ENCODE measurements around the gene PKNOX2.

PKNOX2 gene

DNA sequence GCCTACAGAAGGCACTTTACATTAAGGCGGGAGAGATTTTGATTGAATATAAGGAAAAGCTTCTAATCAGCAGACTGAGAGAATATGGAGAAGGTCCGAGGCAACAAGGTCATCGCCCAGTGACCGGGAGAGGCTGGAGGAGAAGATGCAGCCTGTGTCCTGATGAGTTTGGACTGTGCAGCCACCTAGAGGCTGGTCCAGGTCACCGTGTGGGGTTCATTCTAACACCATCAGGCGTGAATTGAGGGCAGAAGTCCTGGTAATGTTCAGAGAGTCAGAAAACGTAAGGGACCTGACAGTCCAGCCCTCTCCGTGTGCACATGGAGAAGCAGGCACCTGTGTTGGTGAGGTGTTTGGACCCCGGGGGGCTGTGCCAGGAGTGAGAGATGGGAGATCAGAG lies 228.8 kb downstream of the PKNOX2 start:
- no peak for DNase-seq

DNA sequence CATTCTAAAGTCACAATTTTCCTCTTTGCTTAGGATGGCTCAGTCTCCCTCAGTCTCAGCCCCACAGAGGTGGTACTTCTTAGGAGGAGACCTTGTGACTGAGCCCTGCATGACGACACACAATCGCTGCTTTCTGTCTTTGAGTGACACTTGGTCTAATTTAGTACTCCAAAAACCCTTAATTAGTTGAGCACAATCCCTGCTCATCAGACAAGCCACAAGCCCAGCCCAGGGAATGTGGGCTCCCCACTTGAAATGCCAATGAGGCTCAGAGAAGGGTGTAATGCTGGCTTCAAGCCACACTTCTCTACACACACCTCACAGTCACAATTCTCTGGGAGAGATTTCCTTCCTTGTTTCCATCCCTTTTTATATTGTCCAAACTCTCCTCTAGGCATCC lies 229.7 kb downstream of the PKNOX2 start:
- no peak for DNase-seq

DNA sequence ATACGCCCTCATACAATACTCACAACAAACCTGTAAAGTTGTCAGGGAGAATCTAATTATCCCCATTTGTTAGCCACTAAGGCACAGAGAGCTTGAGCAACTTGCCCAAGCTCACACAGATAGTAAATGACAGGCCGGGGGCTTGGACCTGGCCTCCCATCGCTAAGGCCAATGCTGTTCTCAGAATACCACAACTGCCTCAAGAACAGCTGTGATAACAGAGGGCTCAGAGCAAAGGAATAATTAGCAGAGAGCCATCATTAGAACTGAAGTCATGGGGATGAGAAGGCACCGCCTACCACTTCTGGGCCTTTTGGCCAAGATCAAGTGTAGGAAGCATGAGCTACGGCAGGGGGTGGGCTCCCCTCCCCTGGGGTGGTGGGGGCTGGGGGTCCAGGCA lies 232.9 kb downstream of the PKNOX2 start:
- DNase-seq, result no peak

GRCh38 chr11:125398475-125398874 lies 233.9 kb downstream of the PKNOX2 start:
- DNase-seq, result no peak

GRCh38 chr11:125398994-125399640 lies 234.6 kb downstream of the PKNOX2 start:
- no peak for DNase-seq

- no peak for DNase-seq
These were observed 235.4 kb downstream of the PKNOX2 start for GRCh38 chr11:125399945-125400344.

GRCh38 chr11:125401235-125401634 lies 236.7 kb downstream of the PKNOX2 start:
- no peak for DNase-seq

GRCh38 chr11:125401746-125402145 lies 237.2 kb downstream of the PKNOX2 start:
- no peak for DNase-seq

DNA sequence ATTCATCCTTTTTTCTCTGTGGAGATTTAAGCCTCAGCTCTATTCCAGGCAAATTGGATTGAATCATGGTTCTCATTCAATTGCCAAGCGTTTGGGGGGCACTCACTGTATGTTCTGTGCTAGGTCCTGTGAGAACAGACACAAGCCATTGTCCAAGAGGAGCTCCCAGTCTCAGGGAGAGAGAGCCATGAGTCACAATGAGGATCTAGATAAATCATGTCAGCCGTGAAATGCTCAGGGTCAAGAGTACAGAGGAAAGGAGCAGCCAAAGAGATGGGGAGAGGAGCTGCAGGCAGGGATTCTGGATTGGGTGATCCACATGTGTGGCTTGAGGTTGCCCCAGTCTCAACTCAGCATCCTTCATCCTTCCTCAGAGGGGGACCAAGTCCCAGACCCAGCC lies 237.9 kb downstream of the PKNOX2 start:
- DNase-seq, result no peak

DNA sequence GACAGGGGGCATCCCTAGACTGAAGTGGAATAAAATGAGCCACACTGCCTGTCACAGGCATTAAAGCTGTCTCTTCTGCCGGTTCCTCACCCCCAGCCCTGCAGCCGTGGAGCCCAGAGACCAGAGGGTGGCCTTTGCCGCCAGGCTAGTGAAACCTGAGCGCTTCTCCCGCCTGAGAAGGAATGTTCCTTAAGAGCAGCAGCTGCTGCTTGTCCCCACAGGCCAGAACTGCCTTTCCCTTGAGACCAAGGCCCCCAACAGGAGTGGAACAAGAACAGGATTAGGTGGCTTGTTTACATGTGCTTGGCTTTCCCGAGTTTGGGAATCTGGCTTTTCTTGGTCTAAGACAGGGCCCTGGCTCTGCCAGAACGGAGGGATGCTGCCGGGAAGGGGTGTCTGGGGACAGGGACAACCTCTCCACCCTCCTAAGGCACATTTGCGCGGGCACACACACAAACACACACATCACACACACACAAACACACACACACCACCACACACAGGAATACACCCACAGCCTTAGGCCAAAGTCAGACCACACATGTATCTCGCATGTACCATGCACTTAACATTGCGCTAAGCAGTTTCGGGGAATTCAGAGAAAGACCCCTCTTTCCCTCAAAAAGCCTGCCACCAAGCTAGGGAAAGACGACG lies 239.7 kb downstream of the PKNOX2 start:
- DNase-seq, result no peak

DNA sequence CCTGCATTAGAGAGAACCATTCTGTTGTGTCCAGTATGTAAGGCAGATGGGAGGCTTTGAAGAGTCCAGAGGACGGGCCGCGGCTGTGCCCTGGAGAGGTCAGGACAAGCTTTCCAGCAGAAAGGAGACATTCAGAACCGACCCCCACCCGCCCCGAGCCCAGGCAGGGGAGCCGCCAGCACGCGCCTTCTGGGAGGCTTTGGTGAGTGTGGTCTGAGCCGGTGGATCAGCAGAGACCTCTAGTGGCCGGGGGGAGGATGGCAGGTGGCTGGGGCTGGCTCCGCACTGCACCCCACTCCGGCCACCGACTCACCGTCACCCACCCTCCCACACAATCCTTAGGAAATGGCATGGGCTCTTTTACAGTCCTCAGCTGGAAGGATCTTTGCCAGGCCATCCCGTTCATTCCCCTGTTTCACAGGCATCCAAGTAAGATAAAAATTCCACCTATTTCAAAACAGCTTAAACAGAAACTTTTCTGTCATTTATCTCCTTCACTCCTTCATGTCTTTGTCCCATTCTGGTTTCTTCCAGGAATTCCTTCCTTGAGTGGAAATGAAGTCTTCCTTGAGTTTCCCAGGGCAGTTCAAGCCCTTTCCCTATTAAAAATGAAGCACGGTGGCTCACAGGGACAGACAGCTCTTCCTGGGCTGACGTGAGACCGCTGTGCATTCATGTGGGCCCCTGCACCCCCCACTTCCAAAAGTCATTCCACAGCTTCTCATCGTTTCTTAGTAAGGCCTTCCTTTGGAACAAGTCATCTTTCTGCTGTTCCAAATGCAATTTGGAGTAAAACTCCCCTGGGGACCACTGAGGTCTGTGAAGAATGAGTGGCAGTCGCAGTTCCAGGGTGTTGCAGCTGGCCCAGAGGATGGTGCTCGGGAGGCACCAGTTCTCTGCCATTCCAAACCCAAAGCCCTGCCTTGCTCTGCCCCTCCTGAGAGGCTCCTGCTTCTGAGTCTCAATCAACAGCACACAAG lies 240.6 kb downstream of the PKNOX2 start:
- no peak for DNase-seq

GRCh38 chr11:125407046-125407445 lies 242.5 kb downstream of the PKNOX2 start:
- no peak for DNase-seq

DNA sequence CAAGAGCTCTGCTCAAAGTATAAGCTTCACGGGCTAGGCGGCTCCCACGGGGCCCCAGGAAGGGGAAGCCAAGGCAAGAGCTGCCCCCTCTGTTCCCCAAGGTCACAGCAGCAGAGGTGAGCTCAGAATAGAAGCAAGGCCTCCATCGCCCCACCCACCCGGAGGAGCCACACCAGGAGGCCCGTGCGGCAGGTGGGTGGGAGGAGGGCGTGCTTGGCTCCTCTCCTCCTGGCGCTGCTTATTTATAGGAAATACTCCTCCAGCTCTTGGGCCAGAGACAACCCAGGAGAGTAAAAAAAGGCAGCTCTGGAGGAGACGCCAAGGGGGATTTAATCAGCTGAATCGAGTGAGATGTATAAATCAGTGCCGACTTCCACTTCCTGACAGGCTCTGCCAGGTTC lies 243.8 kb downstream of the PKNOX2 start:
- no peak for DNase-seq

DNA sequence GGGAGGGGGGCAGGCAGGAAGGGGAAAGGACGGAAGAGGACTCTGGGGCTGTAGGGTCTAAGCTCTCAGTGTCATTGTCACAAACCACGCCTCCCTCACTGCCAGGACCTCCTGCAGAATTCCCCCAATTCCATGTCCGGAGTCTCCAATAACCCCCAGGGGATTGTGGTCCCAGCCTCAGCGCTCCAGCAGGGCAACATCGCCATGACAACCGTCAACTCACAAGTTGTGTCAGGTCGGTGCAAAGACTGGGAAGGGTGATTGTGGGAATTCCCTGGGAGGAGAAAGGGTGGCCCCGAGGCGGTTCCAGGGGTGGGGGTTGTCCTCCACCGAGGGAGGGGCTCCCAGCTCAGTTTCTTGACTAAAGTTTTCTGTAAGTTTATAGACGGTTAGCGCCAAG lies 245.5 kb downstream of the PKNOX2 start:
- DNase-seq, result no peak

DNA sequence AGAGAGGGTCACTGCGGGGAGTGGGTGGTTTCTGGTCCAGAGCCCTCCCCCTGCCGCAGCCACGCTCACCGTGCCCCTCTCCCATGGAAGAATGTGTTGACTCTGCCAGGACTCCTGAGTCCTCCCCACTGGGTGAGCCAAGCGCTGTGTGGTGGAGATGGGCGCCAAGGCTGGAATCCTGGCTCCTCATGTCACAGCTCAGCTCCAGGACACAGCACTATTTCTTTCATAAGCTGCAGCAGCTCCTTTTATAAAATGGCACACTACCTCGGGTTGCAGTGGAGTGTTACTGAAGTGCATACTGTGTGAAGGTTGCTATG lies 247.6 kb downstream of the PKNOX2 start:
- DNase-seq, result no peak

DNA sequence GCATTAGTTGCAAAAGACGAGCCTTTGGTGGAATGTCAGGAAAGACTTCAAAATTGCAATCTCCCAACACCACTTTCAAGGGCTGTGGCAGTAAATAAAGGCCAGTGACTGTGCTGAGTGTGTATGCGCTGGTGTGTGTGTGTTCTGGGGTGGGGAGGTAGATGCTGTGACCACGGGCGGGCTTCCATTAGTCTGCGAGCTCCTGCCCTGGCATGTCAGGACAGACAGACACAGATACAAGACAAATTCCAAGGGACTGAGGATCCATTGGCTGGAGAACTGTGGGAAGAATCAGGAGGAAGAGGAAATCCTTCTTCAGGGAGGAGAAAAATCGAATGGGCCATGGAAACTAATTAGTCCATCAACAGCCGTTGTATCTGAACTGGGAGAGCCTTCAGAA lies 248.0 kb downstream of the PKNOX2 start:
- no peak for DNase-seq

- DNase-seq, result no peak
These were observed 248.7 kb downstream of the PKNOX2 start for GRCh38 chr11:125413226-125413625.

DNA sequence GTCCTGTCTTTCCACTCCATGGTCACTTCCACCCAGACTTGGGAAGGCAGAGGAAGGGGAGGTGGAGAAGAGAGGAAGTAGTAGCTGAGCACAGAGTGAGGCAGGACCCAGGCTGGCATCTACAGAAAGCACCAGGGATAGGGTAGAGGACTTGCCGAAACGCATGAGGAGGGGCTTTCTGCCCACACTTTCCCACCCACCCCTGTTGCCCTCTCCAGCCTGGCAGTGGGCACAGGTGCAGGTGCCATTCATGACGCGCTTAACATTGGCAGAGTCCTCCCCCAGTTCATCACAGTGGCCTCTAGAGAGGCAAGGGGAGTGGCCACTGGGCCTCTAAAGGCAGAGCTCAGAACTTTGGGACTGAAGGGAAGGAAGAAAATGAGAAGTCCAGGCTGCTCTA lies 249.6 kb downstream of the PKNOX2 start:
- DNase-seq, result no peak

DNA sequence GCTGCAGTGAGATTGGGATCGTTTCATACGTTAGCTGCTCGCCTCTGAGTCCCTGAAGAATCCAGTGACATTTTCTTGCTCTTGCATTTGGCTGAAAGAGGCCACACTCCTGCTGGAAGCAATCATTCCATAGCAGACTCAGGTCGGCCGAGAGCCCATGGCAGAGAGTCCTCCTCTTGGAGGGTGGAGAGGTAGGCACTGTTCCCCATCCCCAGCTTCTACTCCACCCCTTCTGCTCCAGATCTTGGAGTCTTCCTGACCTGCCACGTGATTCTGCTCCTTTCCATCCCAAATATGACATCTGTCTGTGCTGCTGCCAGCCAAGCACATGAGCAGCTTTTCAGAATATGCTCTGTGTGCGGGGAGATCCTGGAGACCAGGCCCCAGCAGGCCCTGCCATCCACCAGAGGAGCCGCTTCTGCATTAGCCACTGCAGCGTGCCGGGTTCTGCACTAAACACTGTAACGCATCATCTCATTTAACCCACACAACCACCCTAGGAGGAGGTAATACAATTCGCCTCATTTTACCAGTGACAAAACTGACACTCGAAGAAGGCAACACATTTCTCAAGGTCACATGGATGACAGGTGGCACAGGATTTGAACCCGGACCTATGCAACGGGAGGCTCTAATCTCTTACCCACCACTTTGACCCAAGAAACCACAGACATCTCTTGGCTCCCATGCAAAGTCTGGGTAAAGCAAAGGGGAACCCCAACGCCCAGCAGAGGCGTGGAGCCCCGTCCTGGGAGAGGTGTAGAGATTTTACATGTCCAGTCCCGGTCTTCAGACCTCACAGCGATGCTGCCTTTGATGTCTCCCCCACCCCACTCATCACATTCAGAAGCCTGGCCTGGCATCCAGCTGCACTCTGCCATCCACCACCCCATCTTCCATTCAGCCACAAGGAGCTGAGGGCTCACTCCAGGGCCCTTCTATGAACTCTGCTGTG lies 252.7 kb downstream of the PKNOX2 start:
- no peak for DNase-seq

DNA sequence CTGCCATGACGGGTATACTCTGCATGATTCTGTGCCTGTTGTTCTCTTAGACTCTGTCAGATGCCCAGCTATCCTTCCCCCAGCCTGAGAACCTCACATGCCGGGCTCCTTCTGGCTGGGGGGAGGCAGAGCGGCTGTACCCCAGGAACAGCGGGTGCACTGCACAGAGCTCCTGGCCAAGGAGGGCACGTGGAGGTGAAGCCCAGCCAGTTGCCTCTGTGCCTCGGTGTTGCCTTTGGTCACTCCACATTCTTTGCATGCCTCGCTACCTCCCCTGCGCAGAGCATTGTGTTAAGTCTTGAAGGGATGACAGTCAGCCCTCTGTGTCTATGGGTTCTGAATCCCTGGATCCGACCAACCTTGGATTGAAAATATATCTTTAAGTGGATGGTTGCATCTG lies 253.8 kb downstream of the PKNOX2 start:
- no peak for DNase-seq

- DNase-seq, result no peak
These were observed 258.1 kb downstream of the PKNOX2 start for GRCh38 chr11:125422681-125423080.

DNA sequence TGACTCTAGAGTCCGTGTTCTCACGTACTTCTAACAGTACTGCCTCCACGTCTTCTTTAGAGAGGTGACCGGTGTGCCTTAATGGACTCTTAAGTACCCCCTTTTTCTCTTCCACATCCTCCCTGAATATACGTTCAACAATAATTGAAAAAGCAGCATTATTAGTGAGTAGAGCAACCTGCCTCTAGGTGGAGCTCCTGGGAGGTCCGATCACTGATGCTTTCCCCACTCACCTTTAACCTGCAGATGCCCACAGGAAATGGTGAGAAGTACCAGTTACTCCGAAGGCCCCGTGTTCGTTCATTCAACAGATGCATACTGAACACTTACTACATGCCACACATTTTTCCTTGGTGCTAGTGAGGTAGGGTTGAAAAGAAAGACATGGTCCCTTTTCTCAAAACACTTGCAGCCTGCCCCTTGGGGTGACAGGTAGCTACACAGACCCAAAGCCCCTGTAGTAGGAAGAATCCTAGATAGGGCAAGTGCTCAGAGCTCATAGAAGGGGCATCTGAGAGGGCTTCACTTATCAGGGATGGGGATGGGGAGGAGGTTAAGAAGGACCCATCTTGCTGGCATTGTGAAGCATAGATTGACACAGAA lies 258.8 kb downstream of the PKNOX2 start:
- no peak for DNase-seq

Measured in NCI-H1436 (cell line).